Duodenal mucosa (tissue), 2 donors: ENCODE results near the gene PIKFYVE.

Experiments used
- H3K27ac ChIP-seq: one replicate; pipeline ENCODE4 v1.7.0; 2013; ENCODE audit warnings: low read depth, low read length
- H3K27me3 ChIP-seq, 2 donors: one replicate each; pipeline ENCODE4 v1.7.0; 2013; ENCODE audit warnings: low read length in 2 of 2, control low read depth in 1 of 2; ENCODE audit not compliant: insufficient read depth in 2 of 2, control insufficient read depth in 1 of 2
- H3K36me3 ChIP-seq, 2 donors: one replicate each; pipeline ENCODE4 v1.7.0; 2013; ENCODE audit warnings: low read length in 2 of 2, control low read depth in 1 of 2; ENCODE audit not compliant: insufficient read depth in 2 of 2, control insufficient read depth in 1 of 2
- H3K4me1 ChIP-seq, 2 donors: one replicate each; pipeline ENCODE4 v1.7.0; 2013; ENCODE audit warnings: low read length in 2 of 2, control low read depth in 1 of 2; ENCODE audit not compliant: insufficient read depth in 2 of 2, control insufficient read depth in 1 of 2
- H3K4me3 ChIP-seq, 2 donors: one replicate each; pipeline ENCODE4 v1.7.0; 2013; ENCODE audit warnings: low read length in 2 of 2, low read depth in 1 of 2
- H3K9ac ChIP-seq, 2 donors: one replicate each; pipeline ENCODE4 v1.7.0; 2013; ENCODE audit warnings: low read length in 2 of 2, low read depth in 1 of 2
- H3K9me3 ChIP-seq, 2 donors: one replicate each; pipeline ENCODE4 v1.7.0; 2013; ENCODE audit warnings: low read length in 2 of 2, control low read depth in 1 of 2; ENCODE audit not compliant: control insufficient read depth in 1 of 2

The PIKFYVE gene

GRCh38 chr2:208356846-208357574 lies 91.0 kb downstream of the PIKFYVE start:
- no peak overlapping the region for H3K27ac ChIP-seq
- no peaks in the 10 kb centered on the region for H3K9me3 ChIP-seq
- no peaks in the 10 kb centered on the region for H3K27me3 ChIP-seq
- H3K9ac ChIP-seq, result no peak overlapping the region
- H3K4me3 ChIP-seq, result no peak overlapping the region
- peaks cover 6 to 25% of the 10 kb centered on the region in 2 donors for H3K36me3 ChIP-seq
- peaks cover 0 to 9% of the 10 kb centered on the region in 2 donors for H3K4me1 ChIP-seq

GRCh38 chr2:208358758-208359631 lies 92.9 kb downstream of the PIKFYVE start:
- H3K4me1 ChIP-seq, result peaks cover 0 to 9% of the 10 kb centered on the region in 2 donors
- no peak overlapping the region for H3K9ac ChIP-seq
- H3K4me3 ChIP-seq, result no peak overlapping the region
- no peaks in the 10 kb centered on the region for H3K9me3 ChIP-seq
- no peak overlapping the region for H3K27ac ChIP-seq
- peaks cover 3 to 14% of the 10 kb centered on the region in 2 donors for H3K36me3 ChIP-seq
- no peaks in the 10 kb centered on the region for H3K27me3 ChIP-seq

- H3K9ac ChIP-seq, result no peak overlapping the region
- H3K4me1 ChIP-seq, result peaks cover 0 to 8% of the 10 kb centered on the region in 2 donors
- H3K27me3 ChIP-seq, result no peaks in the 10 kb centered on the region
- H3K36me3 ChIP-seq, result peaks cover 3 to 9% of the 10 kb centered on the region in 2 donors
- no peak overlapping the region for H3K27ac ChIP-seq
- H3K9me3 ChIP-seq, result no peaks in the 10 kb centered on the region
- no peak overlapping the region for H3K4me3 ChIP-seq
These were observed 93.6 kb downstream of the PIKFYVE start for GRCh38 chr2:208359632-208359986.

- no peak overlapping the region for H3K4me3 ChIP-seq
- H3K27ac ChIP-seq, result no peak overlapping the region
- H3K9me3 ChIP-seq, result peaks cover 4 to 8% of the 10 kb centered on the region in 2 donors
- H3K9ac ChIP-seq, result no peak overlapping the region
- H3K4me1 ChIP-seq, result no peaks in the 10 kb centered on the region
- H3K36me3 ChIP-seq, result peaks cover 0 to under 1% of the 10 kb centered on the region in 2 donors
- no peaks in the 10 kb centered on the region for H3K27me3 ChIP-seq
These were observed 94.4 kb downstream of the PIKFYVE start for GRCh38 chr2:208360259-208361076.

GRCh38 chr2:208361077-208361441 lies 95.0 kb downstream of the PIKFYVE start:
- no peak overlapping the region for H3K27ac ChIP-seq
- H3K4me1 ChIP-seq, result no peaks in the 10 kb centered on the region
- no peak overlapping the region for H3K9ac ChIP-seq
- H3K27me3 ChIP-seq, result no peaks in the 10 kb centered on the region
- peaks cover 4 to 8% of the 10 kb centered on the region in 2 donors for H3K9me3 ChIP-seq
- no peak overlapping the region for H3K4me3 ChIP-seq
- no peaks in the 10 kb centered on the region for H3K36me3 ChIP-seq

GRCh38 chr2:208363485-208363884 lies 97.4 kb downstream of the PIKFYVE start:
- no peaks in the 10 kb centered on the region for H3K4me1 ChIP-seq
- H3K36me3 ChIP-seq, result no peaks in the 10 kb centered on the region
- no peak overlapping the region for H3K9ac ChIP-seq
- no peaks in the 10 kb centered on the region for H3K27me3 ChIP-seq
- no peak overlapping the region for H3K4me3 ChIP-seq
- no peak overlapping the region for H3K27ac ChIP-seq
- peaks cover 4 to 8% of the 10 kb centered on the region in 2 donors for H3K9me3 ChIP-seq

- Histone ChIP-seq H3K27ac (no peak overlapping the region), H3K4me3 (no peak overlapping the region), H3K27me3 (no peaks in the 10 kb centered on the region), H3K36me3 (no peaks in the 10 kb centered on the region), H3K4me1 (no peaks in the 10 kb centered on the region), H3K9me3 (peaks cover 4 to 8% of the 10 kb centered on the region in 2 donors), H3K9ac (no peak overlapping the region)
These were observed 100.4 kb downstream of the PIKFYVE start for GRCh38 chr2:208366215-208367127.

- H3K4me3 ChIP-seq, result no peak overlapping the region
- H3K27ac ChIP-seq, result no peak overlapping the region
- no peak overlapping the region for H3K9ac ChIP-seq
- H3K4me1 ChIP-seq, result no peaks in the 10 kb centered on the region
- H3K9me3 ChIP-seq, result peaks cover 4 to 8% of the 10 kb centered on the region in 2 donors
- no peaks in the 10 kb centered on the region for H3K36me3 ChIP-seq
- no peaks in the 10 kb centered on the region for H3K27me3 ChIP-seq
These were observed 103.0 kb downstream of the PIKFYVE start for GRCh38 chr2:208369091-208369490.

GRCh38 chr2:208370881-208371633 lies 105.0 kb downstream of the PIKFYVE start:
- H3K4me1 ChIP-seq, result no peaks in the 10 kb centered on the region
- H3K9ac ChIP-seq, result no peak overlapping the region
- no peaks in the 10 kb centered on the region for H3K9me3 ChIP-seq
- H3K4me3 ChIP-seq, result no peak overlapping the region
- no peak overlapping the region for H3K27ac ChIP-seq
- H3K36me3 ChIP-seq, result no peaks in the 10 kb centered on the region
- no peaks in the 10 kb centered on the region for H3K27me3 ChIP-seq
